ENCODE measurements around the gene PROZ.
A peak's percentile ranks its signal among the peaks of the same experiment; 100 is the strongest.

Gene PROZ

GRCh38 chr13:113179374-113180230 is 21.2 kb downstream of the PROZ start:
- no peak for DNase-seq (ENCODE audit: low read depth)

- DNase-seq (ENCODE audit: low read depth), result no peak
These were observed 23.6 kb downstream of the PROZ start for GRCh38 chr13:113182046-113182445.

GRCh38 chr13:113183450-113184129 is 25.1 kb downstream of the PROZ start:
- no peak for DNase-seq (ENCODE audit: low read depth)

- DNase-seq (ENCODE audit: low read depth), result no peak
These were observed 26.4 kb downstream of the PROZ start for GRCh38 chr13:113184568-113185440.

- no peak for DNase-seq (ENCODE audit: low read depth)
These were observed 27.8 kb downstream of the PROZ start for GRCh38 chr13:113186061-113186900.

GRCh38 chr13:113187263-113187669 is 28.8 kb downstream of the PROZ start:
- DNase-seq (ENCODE audit: low read depth), result peak; percentile 99

GRCh38 chr13:113187883-113188665 is 29.6 kb downstream of the PROZ start:
- DNase-seq (ENCODE audit: low read depth), result peak; percentile 37

GRCh38 chr13:113190181-113190580 is 31.7 kb downstream of the PROZ start:
- no peak for DNase-seq (ENCODE audit: low read depth)

GRCh38 chr13:113192279-113192678 is 33.8 kb downstream of the PROZ start:
- no peak for DNase-seq (ENCODE audit: low read depth)

GRCh38 chr13:113192902-113193301 is 34.5 kb downstream of the PROZ start:
- peak; percentile 63 for DNase-seq (ENCODE audit: low read depth)

GRCh38 chr13:113195360-113195759 is 36.9 kb downstream of the PROZ start:
- DNase-seq (ENCODE audit: low read depth), result no peak

GRCh38 chr13:113196970-113197737 is 38.7 kb downstream of the PROZ start:
- DNase-seq (ENCODE audit: low read depth), result no peak

- DNase-seq (ENCODE audit: low read depth), result no peak
These were observed 43.4 kb downstream of the PROZ start for GRCh38 chr13:113201815-113202214.

GRCh38 chr13:113202912-113203311 is 44.5 kb downstream of the PROZ start:
- no peak for DNase-seq (ENCODE audit: low read depth)

- no peak for DNase-seq (ENCODE audit: low read depth)
These were observed 45.3 kb downstream of the PROZ start for GRCh38 chr13:113203507-113204377.

GRCh38 chr13:113204378-113204734 is 45.9 kb downstream of the PROZ start:
- DNase-seq (ENCODE audit: low read depth), result no peak

GRCh38 chr13:113205428-113205931 is 47.0 kb downstream of the PROZ start:
- peak; percentile 43 for DNase-seq (ENCODE audit: low read depth)

- DNase-seq (ENCODE audit: low read depth), result no peak
These were observed 49.0 kb downstream of the PROZ start for GRCh38 chr13:113207460-113207859.
